OCI-LY3 (cell line): ENCODE results near the gene KIF18A.

ENCODE experiments used
- CTCF ChIP-seq: fragments of 200-600, 300-600 bp; sonication (generic); IDR thresholded peaks from 2 replicates; pipeline ENCODE4 v1.5.1; 2014; ENCODE audit warnings: antibody characterized with exemption, low read length, low read depth
- EZH2phosphoT487 ChIP-seq: fragments of 200-600 bp; shearing (Covaris generic); IDR thresholded peaks from 2 replicates; pipeline ENCODE4 v1.6.1; 2018; ENCODE audit warnings: antibody characterized with exemption, mixed run types, low read depth

GRCh38 chr11:28086569-28086968 is 21.4 kb downstream of the KIF18A start:
- no peak for TF ChIP-seq CTCF
- no peak for TF ChIP-seq EZH2phosphoT487
